Keratinocyte (primary cell): ENCODE measurements around the gene AXL. TPM values are rescaled to one million over a fixed set of nuclear protein-coding genes. Genes with fewer than 3 reads are reported as not detected.

Source experiments
- DNase-seq: peaks from one replicate; pipeline ENCODE4 v3.0.0-alpha.2; 2011; ENCODE audit warnings: low read depth, missing footprints, low spot score
- FAIRE-seq: peaks from 2 replicates; lab custom pipeline; 2011; peaks lifted over from hg19 to GRCh38; lab: Jason Lieb, UNC
- H2AFZ ChIP-seq: 2 replicates; pipeline ENCODE4 v1.6.0; 2012; ENCODE audit warnings: low read length, control low read depth, inconsistent platforms; ENCODE audit not compliant: control insufficient read depth
- H3K27ac ChIP-seq: 2 replicates; pipeline ENCODE4 v1.5.1; 2011; ENCODE audit warnings: low read length; ENCODE audit not compliant: control insufficient read depth, insufficient read depth
- H3K27me3 ChIP-seq: 3 replicates; pipeline ENCODE4 v1.6.0; 2011; ENCODE audit warnings: low read length; ENCODE audit not compliant: control insufficient read depth, insufficient read depth; ENCODE audit errors: extremely low read depth
- H3K36me3 ChIP-seq, 2 experiments: 2 replicates in 1 of 2; 3 replicates in 1 of 2; pipeline ENCODE4 v1.5.1; 2011; ENCODE audit warnings: low read length in 2 of 2, mild to moderate bottlenecking in 1 of 2; ENCODE audit not compliant: control insufficient read depth in 2 of 2, insufficient read depth in 2 of 2; ENCODE audit errors: extremely low read depth in 1 of 2
- H3K4me1 ChIP-seq: 3 replicates; pipeline ENCODE4 v1.5.1; 2011; ENCODE audit warnings: low read length; ENCODE audit not compliant: control insufficient read depth, insufficient read depth; ENCODE audit errors: extremely low read depth
- H3K4me2 ChIP-seq: 3 replicates; pipeline ENCODE4 v1.6.0; 2011; ENCODE audit warnings: low read depth, low read length; ENCODE audit not compliant: control insufficient read depth, insufficient read depth; ENCODE audit errors: extremely low read depth
- H3K4me3 ChIP-seq, 3 experiments: fragments of 200-600 bp in 1 of 3; sonication (generic) in 1 of 3; 2 replicates in 2 of 3; 3 replicates in 1 of 3; pipeline ENCODE4 v1.5.1; 2011 to 2016; ENCODE audit warnings: low read length in 3 of 3, mild to moderate bottlenecking in 3 of 3, control low read depth in 2 of 3, inconsistent platforms in 1 of 3, low read depth in 1 of 3, mixed read lengths in 1 of 3, mixed run types in 1 of 3, moderate library complexity in 1 of 3; ENCODE audit not compliant: control insufficient read depth in 2 of 3, insufficient read depth in 2 of 3; ENCODE audit errors: extremely low read depth in 1 of 3
- H3K79me2 ChIP-seq: 2 replicates; pipeline ENCODE4 v1.6.0; 2012; ENCODE audit warnings: low read length; ENCODE audit not compliant: control insufficient read depth, insufficient read depth
- H3K9ac ChIP-seq: 3 replicates; pipeline ENCODE4 v1.6.0; 2011; ENCODE audit warnings: low read length; ENCODE audit not compliant: control insufficient read depth, insufficient read depth; ENCODE audit errors: extremely low read depth
- H3K9me1 ChIP-seq: 3 replicates; pipeline ENCODE4 v1.6.0; 2011; ENCODE audit warnings: low read length; ENCODE audit not compliant: control insufficient read depth, insufficient read depth; ENCODE audit errors: extremely low read depth
- H3K9me3 ChIP-seq: 2 replicates; pipeline ENCODE4 v1.5.1; 2012; ENCODE audit warnings: low read depth, low read length; ENCODE audit not compliant: control insufficient read depth
- H4K20me1 ChIP-seq: 3 replicates; pipeline ENCODE4 v1.6.0; 2011; ENCODE audit warnings: low read length; ENCODE audit not compliant: control insufficient read depth, insufficient read depth; ENCODE audit errors: extremely low read depth
- EZH2 ChIP-seq: IDR thresholded peaks from one replicate; pipeline ENCODE4 v1.6.1; 2012; ENCODE audit warnings: inconsistent platforms, mild to moderate bottlenecking, low read length, moderate library complexity
- dilution Hi-C: fragments of 300-500 bp; cut with MboI; formaldehyde crosslinking; loops from one replicate; pipeline ENCODE4 v1.7.0; 2020; ENCODE audit warnings: low sequenced_read_pairs; ENCODE audit not compliant: extremely low pct_ligation_motif_present
- polyA plus RNA-seq, 5 experiments: library from polyadenylated mRNA; depleted of rRNA in 3 of 5; stranded (reverse) in 3 of 5; stranded (forward) in 1 of 5; unstranded in 1 of 5; fragments of >200 nt; gene quantifications; 1 replicate in 1 of 5; 2 replicates in 3 of 5; 3 replicates in 1 of 5; pipeline versions ENCODE4 v1.2.1 to v1.2.3, GENCODE V29; 2011 to 2012; ENCODE audit warnings: missing spikeins in 2 of 5, low read depth in 1 of 5, low replicate concordance in 1 of 5
- TF ChIP-seq, protein P1 (sequence below), 3 experiments: IDR thresholded peaks in 1 of 3; conservative IDR thresholded peaks in 1 of 3; optimal IDR thresholded peaks in 1 of 3; 2 replicates in 2 of 3; 3 replicates in 1 of 3; pipeline versions ENCODE3 to v1.5.1; 2011; ENCODE audit warnings: low read length in 3 of 3, mild to moderate bottlenecking in 3 of 3, moderate library complexity in 2 of 3, control low read depth in 1 of 3, inconsistent platforms in 1 of 3; ENCODE audit not compliant: insufficient read depth in 2 of 3; ENCODE audit errors: extremely low read depth in 1 of 3

The AXL gene
- polyA plus RNA-seq, 1 donor (not counting 4 experiments of a cell fraction or from before 2014, with no cell fraction given): 21.7 TPM

GRCh38 chr19:41206926-41207750 lies 11.9 kb upstream of the AXL start:
- Histone ChIP-seq H3K36me3 (peaks cover 12 to 16% of the 10 kb centered on the region in 2 experiments), H3K4me3 (no peak overlapping the region), H3K4me1 (no peaks in the 10 kb centered on the region), H3K27ac (no peak overlapping the region), H3K9me3 (no peaks in the 10 kb centered on the region), H3K27me3 (no peaks in the 10 kb centered on the region), H3K79me2 (no peaks in the 10 kb centered on the region), H3K9me1 (no peaks in the 10 kb centered on the region), H3K9ac (no peak overlapping the region), H2AFZ (no peak overlapping the region), H3K4me2 (no peak overlapping the region), H4K20me1 (no peaks in the 10 kb centered on the region)
- no peak for FAIRE-seq
- dilution Hi-C loops: no loop called here
- DNase-seq: no peak
- TF ChIP-seq EZH2: no peak
- TF ChIP-seq, protein P1, sequence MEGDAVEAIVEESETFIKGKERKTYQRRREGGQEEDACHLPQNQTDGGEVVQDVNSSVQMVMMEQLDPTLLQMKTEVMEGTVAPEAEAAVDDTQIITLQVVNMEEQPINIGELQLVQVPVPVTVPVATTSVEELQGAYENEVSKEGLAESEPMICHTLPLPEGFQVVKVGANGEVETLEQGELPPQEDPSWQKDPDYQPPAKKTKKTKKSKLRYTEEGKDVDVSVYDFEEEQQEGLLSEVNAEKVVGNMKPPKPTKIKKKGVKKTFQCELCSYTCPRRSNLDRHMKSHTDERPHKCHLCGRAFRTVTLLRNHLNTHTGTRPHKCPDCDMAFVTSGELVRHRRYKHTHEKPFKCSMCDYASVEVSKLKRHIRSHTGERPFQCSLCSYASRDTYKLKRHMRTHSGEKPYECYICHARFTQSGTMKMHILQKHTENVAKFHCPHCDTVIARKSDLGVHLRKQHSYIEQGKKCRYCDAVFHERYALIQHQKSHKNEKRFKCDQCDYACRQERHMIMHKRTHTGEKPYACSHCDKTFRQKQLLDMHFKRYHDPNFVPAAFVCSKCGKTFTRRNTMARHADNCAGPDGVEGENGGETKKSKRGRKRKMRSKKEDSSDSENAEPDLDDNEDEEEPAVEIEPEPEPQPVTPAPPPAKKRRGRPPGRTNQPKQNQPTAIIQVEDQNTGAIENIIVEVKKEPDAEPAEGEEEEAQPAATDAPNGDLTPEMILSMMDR (optimal IDR thresholded peaks at IDR 0.05 in 1 of 3, IDR thresholded peaks at IDR 0.05 in 1 of 3, conservative IDR thresholded peaks at IDR 0.05 in 1 of 3; ENCODE audit: extremely low read depth in 1 of 3, insufficient read depth in 2 of 3, low read length in 3 of 3): no peak

DNA sequence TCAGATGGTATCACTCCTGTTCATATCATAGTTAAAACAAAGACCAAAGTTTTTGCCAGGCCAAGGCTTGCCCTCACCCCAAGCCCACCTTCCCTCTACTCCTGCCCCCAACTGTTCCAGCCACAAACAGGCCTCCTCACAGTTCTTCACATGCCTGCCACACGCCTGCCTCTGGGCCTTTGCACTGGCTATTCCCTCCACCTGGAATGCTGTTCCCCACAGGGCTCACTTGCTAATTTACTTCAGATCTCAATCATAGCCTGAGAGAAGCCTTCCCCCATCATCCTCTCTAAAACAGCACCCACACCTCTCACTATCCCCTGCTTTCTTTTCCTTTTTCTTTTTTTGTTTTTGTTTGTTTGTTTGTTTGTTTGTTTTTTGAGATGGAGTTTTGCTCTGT lies 4.9 kb upstream of the AXL start:
- H3K4me2 ChIP-seq: no peak overlapping the region
- peaks cover 7% of the 10 kb centered on the region for H3K79me2 ChIP-seq
- TF ChIP-seq, protein P1 (optimal IDR thresholded peaks at IDR 0.05 in 1 of 3, IDR thresholded peaks at IDR 0.05 in 1 of 3, conservative IDR thresholded peaks at IDR 0.05 in 1 of 3; ENCODE audit: extremely low read depth in 1 of 3, insufficient read depth in 2 of 3, low read length in 3 of 3): no peak
- TF ChIP-seq EZH2: no peak
- DNase-seq: no peak
- H3K4me1 ChIP-seq: peaks cover 16% of the 10 kb centered on the region
- H3K4me3 ChIP-seq: no peak overlapping the region
- no peak for FAIRE-seq
- no peaks in the 10 kb centered on the region for H3K27me3 ChIP-seq
- no peaks in the 10 kb centered on the region for H3K9me1 ChIP-seq
- H3K9ac ChIP-seq: no peak overlapping the region
- no peak overlapping the region for H2AFZ ChIP-seq
- dilution Hi-C loops: no loop called here
- H4K20me1 ChIP-seq: no peaks in the 10 kb centered on the region
- H3K36me3 ChIP-seq: no peaks in the 10 kb centered on the region
- no peaks in the 10 kb centered on the region for H3K9me3 ChIP-seq
- H3K27ac ChIP-seq: no peak overlapping the region
